NCI-H1417 treated with DMSO at 0.1 percent for 48 hours (cell line): Measurements from ENCODE around the gene TMEM174.

ENCODE experiments used
- DNase-seq: peaks from one replicate; lab custom pipeline; 2025; lab: John Stamatoyannopoulos, UW

The TMEM174 gene

GRCh38 chr5:73172951-73173350 lies at the start of gene TMEM174:
Gene TMEM174, plus strand, starts transcription at chr5:73173193. Its CDS starts 51 bp downstream, at chr5:73173244.
- DNase-seq = no peak

- no peak for DNase-seq
Measured at GRCh38 chr5:73125289-73125688, 47.7 kb upstream of the TMEM174 start.

- DNase-seq = no peak
Measured at GRCh38 chr5:73126381-73126780, 46.6 kb upstream of the TMEM174 start.

- DNase-seq = no peak
Measured at GRCh38 chr5:73126957-73127356, 46.0 kb upstream of the TMEM174 start.

GRCh38 chr5:73129143-73129542 lies 43.9 kb upstream of the TMEM174 start:
- DNase-seq = no peak

- no peak for DNase-seq
Measured at GRCh38 chr5:73130811-73131210, 42.2 kb upstream of the TMEM174 start.

GRCh38 chr5:73131711-73132425 lies 41.1 kb upstream of the TMEM174 start:
- no peak for DNase-seq

- DNase-seq = no peak
Measured at GRCh38 chr5:73132759-73133158, 40.2 kb upstream of the TMEM174 start.

GRCh38 chr5:73135021-73135420 lies 38.0 kb upstream of the TMEM174 start:
- no peak for DNase-seq

- DNase-seq = no peak
Measured at GRCh38 chr5:73135429-73136054, 37.5 kb upstream of the TMEM174 start.

- DNase-seq = no peak
Measured at GRCh38 chr5:73136055-73136562, 36.9 kb upstream of the TMEM174 start.

GRCh38 chr5:73137563-73138530 lies 35.1 kb upstream of the TMEM174 start:
- DNase-seq = no peak

- no peak for DNase-seq
Measured at GRCh38 chr5:73139485-73139884, 33.5 kb upstream of the TMEM174 start.

- DNase-seq = no peak
Measured at GRCh38 chr5:73140801-73141200, 32.2 kb upstream of the TMEM174 start.

- DNase-seq = no peak
Measured at GRCh38 chr5:73142035-73142434, 31.0 kb upstream of the TMEM174 start.

GRCh38 chr5:73143716-73144115 lies 29.3 kb upstream of the TMEM174 start:
- no peak for DNase-seq

GRCh38 chr5:73149540-73149939 lies 23.5 kb upstream of the TMEM174 start:
- DNase-seq = no peak

- no peak for DNase-seq
Measured at GRCh38 chr5:73150876-73151275, 22.1 kb upstream of the TMEM174 start.

- no peak for DNase-seq
Measured at GRCh38 chr5:73151766-73152410, 21.1 kb upstream of the TMEM174 start.

GRCh38 chr5:73152411-73153388 lies 20.3 kb upstream of the TMEM174 start:
- DNase-seq = no peak

GRCh38 chr5:73153513-73153912 lies 19.5 kb upstream of the TMEM174 start:
- DNase-seq = no peak
